Tongue (tissue), 2 donors: ENCODE data around the gene MIDN. TPM values are rescaled to one million over a fixed set of nuclear protein-coding genes. Genes with fewer than 3 reads are reported as not detected.
A peak's percentile ranks its signal among the peaks of the same experiment; 100 is the strongest.
"Not testable (repeated sequence)": the region's sequence is repeated elsewhere in the genome, so short reads cannot be mapped to it uniquely, and the experiment has no call there.

Experiments
- DNase-seq: peaks from one replicate; pipeline ENCODE4 v3.0.0-alpha.2; 2015
- total RNA-seq: library from RNA; depleted of rRNA; stranded (reverse); fragments of >200 nt; gene quantifications from one replicate; pipeline ENCODE4 v1.2.3, GENCODE V29; 2014

Gene MIDN
- 26.7 TPM for total RNA-seq

GRCh38 chr19:1248139-1248785, at the start of gene MIDN:
Gene MIDN, plus strand, starts transcription at chr19:1248583. Its CDS starts 1,714 bp downstream, at chr19:1250297.
- peak; percentile 89 for DNase-seq

- no peak for DNase-seq
These were observed 48.9 kb upstream of the MIDN start for GRCh38 chr19:1199531-1199930.

GRCh38 chr19:1200614-1201013, 47.8 kb upstream of the MIDN start:
- not testable (repeated sequence) for DNase-seq

GRCh38 chr19:1205114-1206099, 43.0 kb upstream of the MIDN start, which contains the start of gene STK11:
Gene STK11, plus strand, starts transcription at chr19:1205778. Its CDS starts 1,136 bp downstream, at chr19:1206914.
- peak; percentile 99 for DNase-seq

- no peak for DNase-seq
These were observed 42.1 kb upstream of the MIDN start for GRCh38 chr19:1206150-1206863.

- no peak for DNase-seq
These were observed 41.4 kb upstream of the MIDN start for GRCh38 chr19:1206864-1207450.

GRCh38 chr19:1208830-1209229, 39.6 kb upstream of the MIDN start:
- DNase-seq, result not testable (repeated sequence)

- DNase-seq, result no peak
These were observed 38.2 kb upstream of the MIDN start for GRCh38 chr19:1210227-1210538.

- no peak for DNase-seq
These were observed 36.7 kb upstream of the MIDN start for GRCh38 chr19:1211494-1212234.

GRCh38 chr19:1213391-1214286, 34.7 kb upstream of the MIDN start:
- DNase-seq, result peak; percentile 51

- no peak for DNase-seq
These were observed 34.0 kb upstream of the MIDN start for GRCh38 chr19:1214299-1214861.

- peak; percentile 59 for DNase-seq
These were observed 33.3 kb upstream of the MIDN start for GRCh38 chr19:1214862-1215731.

- no peak for DNase-seq
These were observed 31.6 kb upstream of the MIDN start for GRCh38 chr19:1216756-1217155.

- peak; percentile 92 for DNase-seq
These were observed 31.0 kb upstream of the MIDN start for GRCh38 chr19:1217366-1217765.

GRCh38 chr19:1218751-1219567, 29.4 kb upstream of the MIDN start:
- DNase-seq, result no peak

- DNase-seq, result no peak
These were observed 28.5 kb upstream of the MIDN start for GRCh38 chr19:1219786-1220476.

- DNase-seq, result no peak
These were observed 27.9 kb upstream of the MIDN start for GRCh38 chr19:1220477-1220930.
